PC-9 (cell line): ENCODE measurements around the gene HAGHL.

Source experiments
- EZH2 ChIP-seq: fragments of 200-600 bp; sonication (generic); IDR thresholded peaks from 2 replicates; pipeline ENCODE4 v1.8.0; 2017; ENCODE audit warnings: antibody characterized with exemption, low read depth
- TF ChIP-seq, protein P1 (sequence below): fragments of 200-600 bp; sonication (generic); conservative IDR thresholded peaks from 2 replicates; pipeline ENCODE4 v1.6.1; 2017; ENCODE audit warnings: mixed run types, antibody characterized with exemption, mild to moderate bottlenecking, moderate library complexity

DNA sequence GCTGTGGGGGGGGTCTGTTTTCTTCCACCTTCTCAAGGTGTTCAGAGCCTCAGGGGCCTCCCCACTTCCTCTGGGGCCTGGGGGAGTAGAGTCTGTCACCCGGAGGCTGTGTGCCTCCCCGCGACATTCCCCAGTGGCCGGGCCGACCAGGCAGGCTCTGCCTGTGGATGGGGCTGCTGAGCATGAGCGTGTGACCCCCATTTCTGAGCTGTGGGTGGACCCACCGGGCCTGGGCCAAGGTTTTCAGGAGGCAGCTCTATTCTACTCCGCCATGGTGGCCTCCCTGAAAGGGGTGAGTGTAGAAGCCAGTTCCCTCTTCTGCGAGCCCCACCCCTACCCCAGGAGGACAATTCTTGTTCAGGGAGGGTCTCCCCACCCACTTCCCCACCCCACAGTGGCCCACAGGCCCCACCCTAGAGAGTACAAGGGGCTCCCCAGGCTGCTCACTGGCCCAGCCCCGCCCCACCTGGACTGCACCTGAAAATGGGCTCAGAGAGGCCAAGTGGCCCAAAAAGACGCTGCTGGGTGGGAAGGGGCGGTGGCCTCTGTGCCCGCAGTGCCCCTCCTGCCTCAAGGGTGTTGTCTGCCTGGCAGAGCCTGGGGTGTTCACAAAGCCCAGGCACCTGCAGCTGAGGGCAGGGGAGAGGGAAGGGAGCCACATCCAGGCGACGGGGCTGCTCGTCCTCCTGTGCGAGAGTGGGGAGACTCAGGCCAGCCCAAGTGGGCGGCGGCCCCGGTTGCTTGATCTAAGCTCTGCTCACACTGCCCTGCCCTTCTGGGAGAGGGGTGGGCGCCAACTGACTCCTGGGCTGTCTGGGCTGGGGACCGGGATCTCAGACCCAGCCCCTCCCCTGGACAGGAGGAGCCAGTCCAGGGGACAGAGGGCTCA, 35.0 kb downstream of the HAGHL start:
- TF ChIP-seq, protein P1, sequence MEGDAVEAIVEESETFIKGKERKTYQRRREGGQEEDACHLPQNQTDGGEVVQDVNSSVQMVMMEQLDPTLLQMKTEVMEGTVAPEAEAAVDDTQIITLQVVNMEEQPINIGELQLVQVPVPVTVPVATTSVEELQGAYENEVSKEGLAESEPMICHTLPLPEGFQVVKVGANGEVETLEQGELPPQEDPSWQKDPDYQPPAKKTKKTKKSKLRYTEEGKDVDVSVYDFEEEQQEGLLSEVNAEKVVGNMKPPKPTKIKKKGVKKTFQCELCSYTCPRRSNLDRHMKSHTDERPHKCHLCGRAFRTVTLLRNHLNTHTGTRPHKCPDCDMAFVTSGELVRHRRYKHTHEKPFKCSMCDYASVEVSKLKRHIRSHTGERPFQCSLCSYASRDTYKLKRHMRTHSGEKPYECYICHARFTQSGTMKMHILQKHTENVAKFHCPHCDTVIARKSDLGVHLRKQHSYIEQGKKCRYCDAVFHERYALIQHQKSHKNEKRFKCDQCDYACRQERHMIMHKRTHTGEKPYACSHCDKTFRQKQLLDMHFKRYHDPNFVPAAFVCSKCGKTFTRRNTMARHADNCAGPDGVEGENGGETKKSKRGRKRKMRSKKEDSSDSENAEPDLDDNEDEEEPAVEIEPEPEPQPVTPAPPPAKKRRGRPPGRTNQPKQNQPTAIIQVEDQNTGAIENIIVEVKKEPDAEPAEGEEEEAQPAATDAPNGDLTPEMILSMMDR: no peak
- TF ChIP-seq EZH2: no peak
